DOHH2 (cell line): ENCODE data around the gene TDRD9.

ENCODE experiments used
- H3F3A ChIP-seq: fragments of 200-600 bp; sonication (generic), shearing (Covaris generic); 2 replicates; pipeline ENCODE4 v1.6.0; 2016; ENCODE audit warnings: antibody characterized with exemption, mild to moderate bottlenecking; ENCODE audit not compliant: control insufficient read depth, insufficient read depth
- H3K27ac ChIP-seq: fragments of 200-600 bp; sonication (generic); 2 replicates; pipeline ENCODE4 v1.5.1; 2014; ENCODE audit warnings: low read depth, mild to moderate bottlenecking, low read length, moderate library complexity
- H3K27me3 ChIP-seq: fragments of 200-600 bp; sonication (generic); 2 replicates; pipeline ENCODE4 v1.6.1; 2014; ENCODE audit warnings: mild to moderate bottlenecking, low read length, mixed read lengths; ENCODE audit not compliant: control insufficient read depth
- H3K36me3 ChIP-seq: fragments of 200-600 bp; sonication (generic); 2 replicates; pipeline ENCODE4 v1.6.1; 2014; ENCODE audit warnings: mild to moderate bottlenecking, low read length, moderate library complexity, mixed read lengths; ENCODE audit not compliant: control insufficient read depth
- H3K4me1 ChIP-seq: fragments of 200-600 bp; sonication (generic); 2 replicates; pipeline ENCODE4 v1.6.1; 2014; ENCODE audit warnings: mild to moderate bottlenecking, low read length, mixed read lengths; ENCODE audit not compliant: control insufficient read depth
- H3K4me2 ChIP-seq: fragments of 200-600 bp; sonication (generic); 2 replicates; pipeline ENCODE4 v1.6.0; 2014; ENCODE audit warnings: mild to moderate bottlenecking, low read length, moderate library complexity
- H3K4me3 ChIP-seq: fragments of 200-600 bp; sonication (generic); 2 replicates; pipeline ENCODE4 v1.5.1; 2014; ENCODE audit warnings: mild to moderate bottlenecking, low read length, mixed read lengths
- H3K79me2 ChIP-seq: fragments of 200-600 bp; sonication (generic); 2 replicates; pipeline ENCODE4 v1.6.1; 2014; ENCODE audit warnings: mild to moderate bottlenecking, low read length, mixed read lengths; ENCODE audit not compliant: control insufficient read depth
- H3K9me2 ChIP-seq: fragments of 200-600 bp; sonication (generic); replicated peaks from 2 replicates; pipeline ENCODE4 v1.6.1; 2014; ENCODE audit warnings: mild to moderate bottlenecking, low read length, mixed read lengths; ENCODE audit not compliant: control insufficient read depth
- H3K9me3 ChIP-seq: fragments of 200-600 bp; sonication (generic); 2 replicates; pipeline ENCODE4 v1.6.1; 2014; ENCODE audit warnings: antibody characterized with exemption, low read length, mixed read lengths; ENCODE audit not compliant: control insufficient read depth, insufficient read depth
- H4K20me1 ChIP-seq: fragments of 200-600 bp; sonication (generic); 2 replicates; pipeline ENCODE4 v1.6.0; 2014; ENCODE audit warnings: low read depth, mild to moderate bottlenecking, antibody characterized with exemption, low read length, moderate library complexity; ENCODE audit not compliant: control insufficient read depth, insufficient read depth
- CTCF ChIP-seq: fragments of 200-600 bp; sonication (generic); IDR thresholded peaks from one replicate; pipeline ENCODE4 v1.5.1; 2014; ENCODE audit warnings: antibody characterized with exemption, mild to moderate bottlenecking, low read depth, low read length; ENCODE audit not compliant: poor library complexity, severe bottlenecking
- EZH2phosphoT487 ChIP-seq: fragments of 200-600 bp; sonication (generic); IDR thresholded peaks from 2 replicates; pipeline ENCODE4 v1.6.1; 2017; ENCODE audit warnings: borderline replicate concordance, mild to moderate bottlenecking, antibody characterized with exemption, low read length, moderate library complexity, mixed read lengths

Gene TDRD9

GRCh38 chr14:103923863-103924262 lies 4.4 kb upstream of the TDRD9 start:
- Histone ChIP-seq H3F3A (no peaks in the 10 kb centered on the region), H3K27me3 (no peaks in the 10 kb centered on the region), H4K20me1 (peaks cover 5% of the 10 kb centered on the region; the same call in 1 of the 2 replicates), H3K27ac (no peak overlapping the region), H3K4me2 (no peak overlapping the region), H3K9me3 (no peaks in the 10 kb centered on the region), H3K4me3 (no peak overlapping the region), H3K9me2 (no peaks in the 10 kb centered on the region), H3K79me2 (peaks cover 28% of the 10 kb centered on the region), H3K4me1 (peaks cover 16% of the 10 kb centered on the region), H3K36me3 (peaks cover 6% of the 10 kb centered on the region; the same call in 1 of the 2 replicates)
- TF ChIP-seq EZH2phosphoT487 (no peak), CTCF (no peak)

GRCh38 chr14:103925316-103925715 lies 2.9 kb upstream of the TDRD9 start:
- H4K20me1 ChIP-seq = peaks cover 5% of the 10 kb centered on the region; the same call in 1 of the 2 replicates
- peaks cover 15% of the 10 kb centered on the region for H3K4me1 ChIP-seq
- no peaks in the 10 kb centered on the region for H3K9me3 ChIP-seq
- H3K79me2 ChIP-seq = peaks cover 13% of the 10 kb centered on the region
- H3K4me3 ChIP-seq = no peak overlapping the region
- no peaks in the 10 kb centered on the region for H3K27me3 ChIP-seq
- H3K36me3 ChIP-seq = peaks cover 3% of the 10 kb centered on the region; the same call in 1 of the 2 replicates
- no peaks in the 10 kb centered on the region for H3K9me2 ChIP-seq
- peak overlapping the region; percentile 34 for H3K4me2 ChIP-seq
- no peak for TF ChIP-seq CTCF
- no peaks in the 10 kb centered on the region for H3F3A ChIP-seq
- H3K27ac ChIP-seq = no peak overlapping the region

GRCh38 chr14:103927566-103927965 lies 690 bp upstream of the TDRD9 start:
- no peak overlapping the region for H3K4me2 ChIP-seq
- H3K9me2 ChIP-seq = no peaks in the 10 kb centered on the region
- H3F3A ChIP-seq = no peaks in the 10 kb centered on the region
- no peaks in the 10 kb centered on the region for H3K27me3 ChIP-seq
- no peaks in the 10 kb centered on the region for H4K20me1 ChIP-seq
- no peaks in the 10 kb centered on the region for H3K79me2 ChIP-seq
- H3K27ac ChIP-seq = no peak overlapping the region
- TF ChIP-seq CTCF (no peak), EZH2phosphoT487 (no peak)
- no peaks in the 10 kb centered on the region for H3K36me3 ChIP-seq
- peaks cover 7% of the 10 kb centered on the region for H3K4me1 ChIP-seq
- H3K9me3 ChIP-seq = no peaks in the 10 kb centered on the region
- H3K4me3 ChIP-seq = no peak overlapping the region

GRCh38 chr14:103930051-103930604 lies 1.9 kb downstream of the TDRD9 start:
- Histone ChIP-seq H3F3A (no peaks in the 10 kb centered on the region), H3K9me3 (no peaks in the 10 kb centered on the region), H3K79me2 (no peaks in the 10 kb centered on the region), H3K27ac (no peak overlapping the region), H3K4me2 (no peak overlapping the region), H4K20me1 (no peaks in the 10 kb centered on the region), H3K9me2 (no peaks in the 10 kb centered on the region), H3K27me3 (no peaks in the 10 kb centered on the region), H3K36me3 (no peaks in the 10 kb centered on the region), H3K4me3 (no peak overlapping the region), H3K4me1 (peaks cover 5% of the 10 kb centered on the region)
- TF ChIP-seq EZH2phosphoT487 = no peak
- no peak for TF ChIP-seq CTCF
